Right lobe of liver (tissue), 6 donors: ENCODE data around the gene ZNF154. TPM values are rescaled to one million over a fixed set of nuclear protein-coding genes. Genes with fewer than 3 reads are reported as not detected.

Experiments used
- ATAC-seq, 4 donors: fragments of 200-7000 bp; cut with Tn5 transposase; one replicate each; pipeline ENCODE4 v1.9.1; 2020; ENCODE audit warnings: mild to moderate bottlenecking in 4 of 4, moderate library complexity in 4 of 4
- DNase-seq, 3 donors: peaks; one replicate each; pipeline ENCODE4 v3.0.0-alpha.2; 2020
- H3K27ac ChIP-seq, 3 donors: fragments of 200-600 bp; one replicate each; pipeline ENCODE4 v1.8.0; 2022
- H3K27me3 ChIP-seq, 2 donors: fragments of 200-600 bp; one replicate each; pipeline ENCODE4 v1.8.0; 2022
- H3K36me3 ChIP-seq, 4 donors: fragments of 200-600 bp; sonication (generic) in 1 of 4; one replicate each; pipeline versions ENCODE4 v1.5.1 to v1.8.0; 2017 to 2022; ENCODE audit warnings: control low read depth in 1 of 4
- H3K4me1 ChIP-seq, 4 donors: fragments of 200-600 bp; sonication (generic) in 1 of 4; one replicate each; pipeline versions ENCODE4 v1.5.1 to v1.8.0; 2017 to 2022; ENCODE audit warnings: control low read depth in 1 of 4
- H3K4me3 ChIP-seq, 3 donors: fragments of 200-600 bp; one replicate each; pipeline ENCODE4 v1.8.0; 2022
- H3K9me3 ChIP-seq, 4 donors: fragments of 200-600 bp; sonication (generic) in 1 of 4; one replicate each; pipeline versions ENCODE4 v1.5.1 to v1.8.0; 2017 to 2022; ENCODE audit warnings: control low read depth in 1 of 4
- POLR2A ChIP-seq: fragments of 450-650 bp; IDR thresholded peaks from one replicate; pipeline ENCODE4 v1.6.1; 2017; ENCODE audit warnings: antibody characterized with exemption, mild to moderate bottlenecking
- WGBS: methylation state at CpG from one replicate; pipeline ENCODE4 v1.1.6; 2018; ENCODE audit warnings: low coverage, low lambda C conversion rate; ENCODE audit not compliant: insufficient coverage; ENCODE audit errors: missing lambda C conversion rate; 5-methylcytosine and 5-hydroxymethylcytosine counted together
- intact Hi-C, 2 donors: fragments of 100-400 bp; cut with DNase I; formaldehyde crosslinking; loops; one replicate each; pipeline versions ENCODE4 v1.11.2 to v1.14.1; 2022
- total RNA-seq, 6 experiments: library from RNA; depleted of rRNA in 2 of 6; stranded (reverse); fragments of >200 nt in 2 of 6; fragmentation: NEBNext Ultra II Directional in 3 of 6; extraction: Animal tissue kit (Norgen Biotek cat#: 25700) in 3 of 6; gene quantifications; one replicate each; pipeline versions ENCODE4 v1.1.0 to v1.2.4, GENCODE V29; 2016 to 2023
- TF ChIP-seq, protein P1 (sequence below), 4 donors: fragments of 200-600 bp in 3 of 4; fragments of 450-650 bp in 1 of 4; IDR thresholded peaks; one replicate each; pipeline versions ENCODE4 v1.5.1 to v1.8.0; 2016 to 2022; ENCODE audit warnings: antibody characterized with exemption in 4 of 4, mild to moderate bottlenecking in 2 of 4
- donor health status: DM: no; HTN: yes; CAD: no.
- donor health status: DM: no; HTN: no; CAD: no.
- donor health status: DM: no; HTN: no; CAD: no.
- donor health status: DM: no; HTN: yes; CAD: no.
- donor health status: DM: no; HTN: yes; CAD: no.

Gene ZNF154
- total RNA-seq, 6 experiments from 2014 or later = 0.31 to 1.2 (median 0.60) TPM

- no peaks in the 10 kb centered on the region for H3K4me1 ChIP-seq
- 49% methylated on average over 7 of the region's 7 CpGs for WGBS
Measured at GRCh38 chr19:57671124-57671895, 37.7 kb downstream of the ZNF154 start.

GRCh38 chr19:57668635-57669034 lies 40.4 kb downstream of the ZNF154 start, which contains the start of gene ZSCAN4:
TSS of gene ZSCAN4 (plus strand) at chr19:57668935. CDS start at chr19:57676146, 7,211 bp downstream.
- no peak for ATAC-seq
- 86% methylated on average over 2 of the region's 2 CpGs for WGBS
- Histone ChIP-seq H3K27ac (no peak within 1 kb of the TSS), H3K9me3 (no peaks in the 10 kb centered on the region), H3K27me3 (no peaks in the 10 kb centered on the region), H3K36me3 (no peaks in the 10 kb centered on the region), H3K4me3 (no peak within 1 kb of the TSS), H3K4me1 (no peaks in the 10 kb centered on the region)
- DNase-seq = no peak
- no peak for TF ChIP-seq POLR2A
- TF ChIP-seq, protein P1, sequence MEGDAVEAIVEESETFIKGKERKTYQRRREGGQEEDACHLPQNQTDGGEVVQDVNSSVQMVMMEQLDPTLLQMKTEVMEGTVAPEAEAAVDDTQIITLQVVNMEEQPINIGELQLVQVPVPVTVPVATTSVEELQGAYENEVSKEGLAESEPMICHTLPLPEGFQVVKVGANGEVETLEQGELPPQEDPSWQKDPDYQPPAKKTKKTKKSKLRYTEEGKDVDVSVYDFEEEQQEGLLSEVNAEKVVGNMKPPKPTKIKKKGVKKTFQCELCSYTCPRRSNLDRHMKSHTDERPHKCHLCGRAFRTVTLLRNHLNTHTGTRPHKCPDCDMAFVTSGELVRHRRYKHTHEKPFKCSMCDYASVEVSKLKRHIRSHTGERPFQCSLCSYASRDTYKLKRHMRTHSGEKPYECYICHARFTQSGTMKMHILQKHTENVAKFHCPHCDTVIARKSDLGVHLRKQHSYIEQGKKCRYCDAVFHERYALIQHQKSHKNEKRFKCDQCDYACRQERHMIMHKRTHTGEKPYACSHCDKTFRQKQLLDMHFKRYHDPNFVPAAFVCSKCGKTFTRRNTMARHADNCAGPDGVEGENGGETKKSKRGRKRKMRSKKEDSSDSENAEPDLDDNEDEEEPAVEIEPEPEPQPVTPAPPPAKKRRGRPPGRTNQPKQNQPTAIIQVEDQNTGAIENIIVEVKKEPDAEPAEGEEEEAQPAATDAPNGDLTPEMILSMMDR (IDR thresholded peaks at IDR 0.05) = no peak
- intact Hi-C loops = no loop called here

More at GRCh38 chr19:57671124-57671895, 37.7 kb downstream of the ZNF154 start:
- intact Hi-C loops = no loop called here
- no peak for DNase-seq
- Histone ChIP-seq H3K27ac (no peak overlapping the region), H3K4me3 (no peak overlapping the region), H3K27me3 (no peaks in the 10 kb centered on the region), H3K9me3 (peaks cover 0 to 4% (median 0%) of the 10 kb centered on the region in 4 donors), H3K36me3 (no peaks in the 10 kb centered on the region)
- ATAC-seq = no peak
- TF ChIP-seq, protein P1 (IDR thresholded peaks at IDR 0.05) = no peak
- no peak for TF ChIP-seq POLR2A

- no peaks in the 10 kb centered on the region for H3K9me3 ChIP-seq
- no peak for DNase-seq
- H3K27ac ChIP-seq = no peak overlapping the region
- H3K27me3 ChIP-seq = no peaks in the 10 kb centered on the region
- H3K4me3 ChIP-seq = no peak overlapping the region
- no peaks in the 10 kb centered on the region for H3K36me3 ChIP-seq
- TF ChIP-seq, protein P1 (IDR thresholded peaks at IDR 0.05) = no peak
- TF ChIP-seq POLR2A = no peak
- no peak for ATAC-seq
- 88% methylated on average over 1 of the region's 1 CpG for WGBS
- intact Hi-C loops = no loop called here
- H3K4me1 ChIP-seq = no peaks in the 10 kb centered on the region
Measured at GRCh38 chr19:57667228-57667627, 41.8 kb downstream of the ZNF154 start.

DNA sequence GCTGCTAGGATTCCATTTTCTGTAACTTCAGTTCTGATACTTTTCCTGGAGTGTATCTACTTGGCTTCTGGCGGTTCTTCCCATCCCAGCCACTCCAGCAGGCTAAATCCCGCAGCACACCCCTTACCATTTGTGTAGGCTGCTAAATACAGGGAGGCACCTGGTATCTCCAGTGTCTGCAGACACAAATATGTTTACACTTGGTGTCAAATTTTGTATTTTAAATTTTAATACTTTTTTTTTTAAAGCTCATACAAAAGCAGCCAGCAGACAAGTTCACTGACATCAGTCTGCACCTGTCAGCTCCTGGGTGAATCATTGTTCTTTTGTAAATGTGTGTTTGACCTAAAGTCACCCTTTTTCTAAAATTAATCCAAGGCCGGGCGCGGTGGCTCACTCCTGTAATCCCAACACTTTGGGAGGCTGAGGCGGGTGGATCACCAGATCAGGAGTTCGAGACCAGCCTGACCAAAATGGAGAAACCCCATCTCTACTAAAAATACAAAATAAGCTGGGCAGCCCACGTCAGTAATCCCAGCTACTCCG lies 43.7 kb downstream of the ZNF154 start:
- ATAC-seq (no peak), DNase-seq (no peak)
- TF ChIP-seq POLR2A = no peak
- TF ChIP-seq, protein P1 (IDR thresholded peaks at IDR 0.05) = no peak
- no peaks in the 10 kb centered on the region for H3K36me3 ChIP-seq
- no peak overlapping the region for H3K27ac ChIP-seq
- WGBS = 66% methylated on average over 8 of the region's 9 CpGs
- H3K9me3 ChIP-seq = no peaks in the 10 kb centered on the region
- no peaks in the 10 kb centered on the region for H3K27me3 ChIP-seq
- H3K4me1 ChIP-seq = no peaks in the 10 kb centered on the region
- intact Hi-C loops = no loop called here
- H3K4me3 ChIP-seq = no peak overlapping the region
